ENCODE measurements around the gene TMEM82. TPM values are rescaled to one million over a fixed set of nuclear protein-coding genes. Genes with fewer than 3 reads are reported as not detected.

The TMEM82 gene
- total RNA-seq, 2 experiments from 2014 or later: not detected

GRCh38 chr1:15719381-15720120, 22.7 kb upstream of the TMEM82 start:
- TF ChIP-seq EZH2phosphoT487 (IDR thresholded peaks at IDR 0.05; ENCODE audit: borderline replicate concordance, low read depth, low read length): no peak
- TF ChIP-seq CTCF (conservative IDR thresholded peaks at IDR 0.05; ENCODE audit: low read length): peak; percentile 48
- ChIA-PET CTCF (ENCODE audit: unreplicated experiment) (no interaction called here), POLR2A (interaction anchor here (0.6 kb wide), 1 partner anchor 759 kb away, joined by 4 read pairs; no protein-coding TSS in a partner anchor)
- H3K36me3 ChIP-seq (ENCODE audit: insufficient read depth, low read length): peaks cover 35% of the 10 kb centered on the region
- H3K27ac ChIP-seq (ENCODE audit: low read depth, low read length, poor library complexity, severe bottlenecking): no peak overlapping the region
- peak; percentile 13 for DNase-seq (ENCODE audit: low spot score)
- no peaks in the 10 kb centered on the region for H3K79me2 ChIP-seq (ENCODE audit: insufficient read depth, low read depth, low read length)
- H3K4me2 ChIP-seq (ENCODE audit: low read length): no peak overlapping the region
- H3K4me1 ChIP-seq (ENCODE audit: insufficient read depth, low read length, poor library complexity, severe bottlenecking): no peaks in the 10 kb centered on the region
- H3K4me3 ChIP-seq (ENCODE audit: low read depth, low read length, poor library complexity, severe bottlenecking): no peak overlapping the region
- H4K20me1 ChIP-seq (ENCODE audit: insufficient read depth, low read length): peaks cover 3% of the 10 kb centered on the region; the same call in 1 of the 2 replicates
- no peaks in the 10 kb centered on the region for H3K9me3 ChIP-seq (ENCODE audit: low read length)
- no peak overlapping the region for H2AFZ ChIP-seq (ENCODE audit: low read length)
- BruUV-seq (replicated peaks): no TSS peak
- intact Hi-C loops (cut with micrococcal nuclease; ENCODE audit: unreplicated experiment): no loop called here
- no peaks in the 10 kb centered on the region for H3K9me2 ChIP-seq (ENCODE audit: insufficient read depth, low read length)

GRCh38 chr1:15720861-15721260, 21.4 kb upstream of the TMEM82 start:
- peaks cover 37% of the 10 kb centered on the region for H3K36me3 ChIP-seq (ENCODE audit: insufficient read depth, low read length)
- no TSS peak for BruUV-seq (replicated peaks)
- DNase-seq (ENCODE audit: low spot score): no peak
- POLR2A ChIA-PET: no interaction called here
- intact Hi-C loops (cut with micrococcal nuclease; ENCODE audit: unreplicated experiment): no loop called here
- no peak overlapping the region for H3K4me2 ChIP-seq (ENCODE audit: low read length)
- TF ChIP-seq EZH2phosphoT487 (IDR thresholded peaks at IDR 0.05; ENCODE audit: borderline replicate concordance, low read depth, low read length): no peak
- no peak for TF ChIP-seq CTCF (conservative IDR thresholded peaks at IDR 0.05; ENCODE audit: low read length)
- H3K27ac ChIP-seq (ENCODE audit: low read depth, low read length, poor library complexity, severe bottlenecking): no peak overlapping the region
- no peak overlapping the region for H3K4me3 ChIP-seq (ENCODE audit: low read depth, low read length, poor library complexity, severe bottlenecking)
- H4K20me1 ChIP-seq (ENCODE audit: insufficient read depth, low read length): no peaks in the 10 kb centered on the region
- CTCF ChIA-PET (ENCODE audit: unreplicated experiment): no interaction called here
- no peaks in the 10 kb centered on the region for H3K9me3 ChIP-seq (ENCODE audit: low read length)
- no peaks in the 10 kb centered on the region for H3K79me2 ChIP-seq (ENCODE audit: insufficient read depth, low read depth, low read length)
- no peaks in the 10 kb centered on the region for H3K4me1 ChIP-seq (ENCODE audit: insufficient read depth, low read length, poor library complexity, severe bottlenecking)
- H3K9me2 ChIP-seq (ENCODE audit: insufficient read depth, low read length): no peaks in the 10 kb centered on the region
- H2AFZ ChIP-seq (ENCODE audit: low read length): no peak overlapping the region

DNA sequence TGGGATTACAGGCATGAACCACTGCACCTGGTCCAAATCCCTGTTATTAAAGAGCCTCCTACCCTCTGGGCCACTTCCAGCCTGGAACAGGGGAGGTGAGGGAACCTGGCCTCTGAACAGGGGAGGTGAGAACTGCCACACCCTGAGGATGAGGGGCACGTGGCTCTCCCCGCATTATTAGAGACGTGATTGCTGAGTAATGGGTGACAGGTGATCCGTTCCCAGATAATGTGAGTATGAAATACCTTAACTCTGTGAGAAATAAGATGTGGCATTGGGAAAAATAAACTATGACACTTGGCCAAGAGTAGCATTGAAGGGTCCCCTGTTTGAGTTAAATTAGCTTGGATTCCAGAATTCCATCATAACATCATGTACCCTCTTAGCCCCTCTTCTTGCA, 19.9 kb upstream of the TMEM82 start:
- Histone ChIP-seq H3K4me1 (ENCODE audit: insufficient read depth, low read length, poor library complexity, severe bottlenecking) (no peaks in the 10 kb centered on the region), H3K4me3 (ENCODE audit: low read depth, low read length, poor library complexity, severe bottlenecking) (no peak overlapping the region), H3K36me3 (ENCODE audit: insufficient read depth, low read length) (peaks cover 27% of the 10 kb centered on the region), H3K9me3 (ENCODE audit: low read length) (no peaks in the 10 kb centered on the region), H4K20me1 (ENCODE audit: insufficient read depth, low read length) (no peaks in the 10 kb centered on the region), H3K9me2 (ENCODE audit: insufficient read depth, low read length) (no peaks in the 10 kb centered on the region), H3K4me2 (ENCODE audit: low read length) (no peak overlapping the region), H2AFZ (ENCODE audit: low read length) (no peak overlapping the region), H3K27ac (ENCODE audit: low read depth, low read length, poor library complexity, severe bottlenecking) (no peak overlapping the region), H3K79me2 (ENCODE audit: insufficient read depth, low read depth, low read length) (no peaks in the 10 kb centered on the region)
- intact Hi-C loops (cut with micrococcal nuclease; ENCODE audit: unreplicated experiment): no loop called here
- BruUV-seq (replicated peaks): no TSS peak
- POLR2A ChIA-PET: no interaction called here
- no peak for DNase-seq (ENCODE audit: low spot score)
- TF ChIP-seq CTCF (conservative IDR thresholded peaks at IDR 0.05; ENCODE audit: low read length): no peak
- no peak for TF ChIP-seq EZH2phosphoT487 (IDR thresholded peaks at IDR 0.05; ENCODE audit: borderline replicate concordance, low read depth, low read length)
- CTCF ChIA-PET (ENCODE audit: unreplicated experiment): no interaction called here
